GM19463 (cell line): ENCODE results near the gene ENPP5.

Experiments
- ATAC-seq: cut with Tn5 transposase; IDR thresholded peaks from one replicate; pipeline ENCODE4 v1.9.1; 2021; ENCODE audit warnings: mild to moderate bottlenecking, moderate library complexity; ENCODE audit not compliant: unreplicated experiment

ENPP5 gene, protein sequence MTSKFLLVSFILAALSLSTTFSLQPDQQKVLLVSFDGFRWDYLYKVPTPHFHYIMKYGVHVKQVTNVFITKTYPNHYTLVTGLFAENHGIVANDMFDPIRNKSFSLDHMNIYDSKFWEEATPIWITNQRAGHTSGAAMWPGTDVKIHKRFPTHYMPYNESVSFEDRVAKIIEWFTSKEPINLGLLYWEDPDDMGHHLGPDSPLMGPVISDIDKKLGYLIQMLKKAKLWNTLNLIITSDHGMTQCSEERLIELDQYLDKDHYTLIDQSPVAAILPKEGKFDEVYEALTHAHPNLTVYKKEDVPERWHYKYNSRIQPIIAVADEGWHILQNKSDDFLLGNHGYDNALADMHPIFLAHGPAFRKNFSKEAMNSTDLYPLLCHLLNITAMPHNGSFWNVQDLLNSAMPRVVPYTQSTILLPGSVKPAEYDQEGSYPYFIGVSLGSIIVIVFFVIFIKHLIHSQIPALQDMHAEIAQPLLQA

DNA sequence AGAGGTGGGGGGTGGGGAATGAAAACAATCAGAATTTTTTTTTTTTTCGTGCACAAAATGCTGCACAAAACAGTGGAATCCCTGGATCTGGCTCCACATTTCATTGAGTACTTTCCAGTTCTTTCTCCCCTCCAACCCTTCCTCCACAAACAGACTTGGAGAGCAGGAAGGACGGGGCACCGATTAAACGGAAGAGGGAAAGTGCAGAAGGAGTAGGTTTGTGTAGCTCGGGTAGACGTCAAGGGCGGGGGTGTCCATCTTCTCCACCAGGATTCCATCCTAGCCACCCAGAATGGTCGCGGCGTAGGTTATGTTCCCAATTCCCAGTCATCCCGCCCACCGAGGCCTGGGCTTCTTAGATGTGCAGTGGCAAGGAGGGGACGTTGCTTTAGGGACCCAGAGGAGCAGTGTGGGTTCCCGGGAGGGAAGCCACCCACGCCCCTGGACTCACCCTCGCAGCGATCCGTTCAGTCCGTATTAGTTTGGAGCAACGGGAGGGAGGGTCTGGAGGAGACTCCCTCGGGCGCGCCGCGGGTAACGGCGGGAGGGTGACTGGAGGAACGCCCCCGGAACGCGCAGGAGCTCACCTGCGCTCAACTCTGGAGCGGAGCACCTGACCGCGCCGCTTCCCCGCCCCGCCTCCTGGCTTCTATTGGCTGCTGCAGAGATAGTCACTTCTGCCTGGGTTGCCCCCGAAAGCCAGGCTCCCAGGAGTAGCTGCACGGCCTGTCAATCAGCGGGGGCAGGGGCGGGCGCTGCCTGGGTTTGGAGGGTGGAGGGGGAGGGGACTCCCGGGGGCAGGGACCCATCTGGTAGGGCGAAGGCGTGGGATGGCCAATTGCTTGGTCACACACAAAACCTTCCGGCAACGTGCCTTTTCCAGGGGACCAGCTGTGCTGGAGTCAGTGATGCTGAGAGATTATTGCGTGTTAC, at the start of gene ENPP5:
TSS of gene ENPP5 (minus strand) at position 624 of the 933 bp plus-strand sequence. CDS start 2,718 bp downstream, outside the sequence.
- ATAC-seq: peak; percentile 88

DNA sequence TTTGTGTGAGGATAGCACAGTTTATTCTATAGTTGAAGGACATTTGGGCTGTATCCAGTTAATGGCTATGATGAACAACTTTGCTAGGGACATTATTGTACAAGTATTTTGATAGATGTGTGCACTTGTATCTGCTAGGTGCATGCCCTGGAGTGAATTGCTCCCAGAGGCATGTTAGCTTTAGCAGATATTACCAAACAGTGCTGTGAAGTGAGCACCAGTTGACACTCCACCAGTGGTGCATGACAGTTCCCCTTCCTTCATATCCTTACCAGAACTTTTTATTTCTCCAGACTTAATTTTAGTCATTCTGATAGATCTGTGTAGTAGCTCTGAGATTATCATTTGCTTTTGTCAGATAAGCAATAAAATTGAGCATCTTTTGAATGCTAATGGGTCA, 48.9 kb upstream of the ENPP5 start:
- no peak for ATAC-seq

DNA sequence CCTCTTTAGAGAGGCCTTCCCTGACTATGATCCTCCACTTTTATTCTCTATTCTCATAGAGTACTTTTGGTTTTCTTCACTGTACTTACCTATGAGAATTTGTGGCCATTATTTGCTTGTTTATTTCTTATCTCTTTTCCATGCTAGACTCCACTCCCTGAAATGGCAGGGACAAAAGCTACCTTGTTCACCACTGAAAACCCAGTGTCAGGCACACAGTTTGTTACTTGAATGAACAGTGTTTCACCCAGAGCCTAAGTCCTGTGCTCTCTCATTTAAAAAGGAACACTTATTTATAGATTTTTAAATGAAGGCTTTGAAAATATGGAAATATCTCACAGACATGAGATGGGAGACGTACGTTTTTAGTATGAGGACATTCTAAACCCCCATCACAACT, 47.7 kb upstream of the ENPP5 start:
- ATAC-seq: no peak

DNA sequence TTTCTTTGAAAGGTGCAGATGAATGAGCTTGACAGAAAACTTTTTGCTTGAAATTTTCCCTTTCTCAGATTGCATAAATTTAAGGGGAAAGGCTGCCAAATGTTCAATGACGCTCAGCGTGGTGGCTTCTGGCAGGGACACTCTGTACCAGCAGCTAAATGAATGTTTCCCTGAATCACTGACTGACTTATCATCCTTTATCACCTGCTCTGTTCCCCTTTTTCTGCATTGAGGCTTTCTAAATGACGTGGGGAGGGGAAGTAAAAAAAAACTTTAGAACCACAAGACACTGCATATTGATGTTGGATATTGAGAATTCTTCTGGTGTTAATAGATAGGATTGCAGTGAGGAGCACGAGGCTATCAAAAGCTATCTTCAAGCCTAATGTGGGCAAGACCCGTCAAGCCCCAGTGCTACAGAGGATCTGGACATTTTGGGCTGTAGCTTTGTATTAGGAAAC, 46.9 kb upstream of the ENPP5 start:
- peak; percentile 63 for ATAC-seq

DNA sequence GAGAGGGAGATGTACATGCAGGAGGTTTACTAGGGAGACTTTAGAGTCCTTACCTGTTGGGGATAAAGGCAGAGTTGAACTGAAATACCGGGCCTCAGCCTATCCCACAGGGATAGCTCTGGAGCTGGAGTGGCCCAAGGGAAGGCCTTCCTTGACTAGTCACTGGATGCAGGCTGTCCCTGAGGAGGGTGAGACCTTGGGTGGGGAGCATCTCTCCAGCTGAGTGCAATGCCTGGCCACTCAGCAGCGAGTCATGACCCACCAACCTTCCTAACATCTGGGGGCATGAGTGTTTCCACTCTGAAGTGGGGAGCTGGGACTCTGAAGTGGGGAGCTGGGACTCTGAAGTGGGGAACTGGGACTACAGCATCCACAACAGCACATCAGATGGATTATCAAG, 46.1 kb upstream of the ENPP5 start:
- no peak for ATAC-seq

DNA sequence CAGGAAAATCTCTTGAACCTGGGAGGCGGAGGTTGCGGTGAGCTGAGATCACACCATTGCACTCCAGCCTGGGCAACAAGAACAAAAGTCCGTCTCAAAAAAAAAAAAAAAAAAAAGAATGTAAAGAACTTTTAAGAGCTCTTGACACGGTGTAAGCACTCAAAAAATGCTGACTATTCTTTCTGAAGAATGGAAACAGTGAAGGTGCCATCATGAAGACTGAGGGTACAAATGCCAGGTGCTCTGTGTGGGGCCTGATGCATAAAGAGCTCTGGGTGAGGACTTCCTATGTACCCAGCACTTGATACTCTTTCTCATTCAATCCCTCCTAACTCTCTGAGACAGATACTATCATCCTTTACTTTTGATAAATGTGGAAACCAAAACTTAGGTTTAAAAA, 45.0 kb upstream of the ENPP5 start:
- ATAC-seq: no peak

DNA sequence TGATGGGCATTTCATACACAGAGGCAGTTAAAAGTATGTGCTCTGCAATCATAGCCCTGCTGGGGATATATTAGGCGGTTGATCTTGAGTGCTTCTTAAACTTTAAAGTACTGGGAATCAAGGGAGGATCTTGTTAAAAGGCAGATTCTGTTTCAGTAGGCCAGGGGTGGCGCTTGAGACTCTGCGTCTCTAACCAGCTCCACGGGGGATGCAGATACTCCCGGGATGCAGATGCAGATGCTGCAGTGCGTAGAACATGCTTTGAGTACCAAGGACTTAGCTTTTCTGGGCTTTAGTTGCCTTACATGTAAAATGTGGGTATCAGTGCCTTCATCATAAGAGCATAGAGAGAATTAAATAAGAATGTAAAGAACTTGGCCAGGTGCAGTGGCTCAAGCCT, 44.4 kb upstream of the ENPP5 start:
- ATAC-seq: no peak

DNA sequence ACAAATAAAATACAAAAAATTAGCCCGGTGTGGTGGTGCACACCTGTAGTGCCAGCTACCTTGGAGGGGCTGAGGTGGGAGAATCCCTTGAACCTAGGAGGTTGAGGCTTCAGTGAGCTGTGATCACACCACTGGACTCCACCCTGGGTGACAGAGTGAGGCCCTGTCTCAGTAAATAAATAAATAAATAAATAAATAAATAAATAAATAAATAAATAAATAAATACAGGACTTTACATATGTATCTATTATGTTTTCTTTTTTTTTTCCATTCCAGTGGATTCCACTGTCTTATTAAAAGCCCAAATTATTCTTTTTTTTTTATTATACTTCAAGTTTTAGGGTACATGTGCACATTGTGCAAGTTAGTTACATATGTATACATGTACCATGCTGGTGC, 41.1 kb upstream of the ENPP5 start:
- ATAC-seq: no peak

DNA sequence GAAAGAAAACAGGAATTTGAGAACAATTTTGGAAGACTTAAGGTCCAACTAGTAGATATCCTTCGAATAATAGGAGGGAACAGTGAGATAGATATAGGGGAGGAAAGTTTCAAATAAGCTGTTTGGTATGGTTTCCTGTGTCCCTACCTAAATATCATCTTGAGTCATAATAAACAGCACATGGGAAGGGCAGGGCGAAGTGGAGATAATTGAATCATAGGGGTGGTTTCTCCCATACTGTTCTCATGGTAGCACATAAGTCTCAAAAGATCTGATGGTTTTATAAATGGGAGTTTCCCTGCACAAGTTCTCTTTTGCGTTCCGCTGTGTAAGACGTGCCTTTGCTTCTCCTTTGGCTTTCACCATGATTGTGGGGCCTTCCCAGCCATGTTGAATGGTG, 39.5 kb upstream of the ENPP5 start:
- ATAC-seq: no peak

DNA sequence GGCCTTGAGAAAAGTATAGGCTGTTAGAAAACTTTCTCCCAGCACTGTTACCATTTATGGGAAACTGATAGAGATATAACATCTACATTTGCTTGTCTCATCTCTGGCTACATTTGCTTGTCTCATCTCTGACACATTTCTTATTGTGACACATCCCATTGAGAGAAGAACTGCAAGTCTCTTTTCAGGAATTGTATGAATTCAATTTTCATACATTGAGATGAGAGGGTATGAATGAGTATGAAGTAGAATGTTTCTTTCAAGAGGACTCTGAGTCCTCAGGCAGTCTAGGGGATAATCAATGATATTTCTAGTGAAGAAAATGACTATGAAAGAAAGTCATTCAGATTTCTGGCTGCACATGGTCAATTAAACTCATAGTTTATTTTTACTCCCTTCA, 37.5 kb upstream of the ENPP5 start:
- no peak for ATAC-seq

DNA sequence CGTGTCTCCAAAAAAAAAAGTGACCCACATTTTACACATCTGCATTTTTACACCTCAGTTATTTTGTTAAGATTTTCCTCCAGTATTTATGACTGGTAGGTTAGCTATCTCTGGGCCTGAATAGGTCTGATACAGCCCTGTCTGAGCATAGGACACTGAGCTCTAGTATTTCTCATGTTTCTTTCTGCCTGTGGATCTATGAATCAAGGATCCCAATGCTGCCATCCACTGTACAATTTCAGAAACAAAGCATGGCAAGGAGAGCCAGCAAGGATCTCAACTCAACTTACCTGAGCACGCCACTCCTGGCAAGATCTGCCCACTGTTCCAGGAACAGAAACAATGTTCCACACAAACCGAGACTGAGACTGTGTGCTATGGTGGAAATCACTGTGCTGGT, 36.4 kb upstream of the ENPP5 start:
- ATAC-seq: no peak

DNA sequence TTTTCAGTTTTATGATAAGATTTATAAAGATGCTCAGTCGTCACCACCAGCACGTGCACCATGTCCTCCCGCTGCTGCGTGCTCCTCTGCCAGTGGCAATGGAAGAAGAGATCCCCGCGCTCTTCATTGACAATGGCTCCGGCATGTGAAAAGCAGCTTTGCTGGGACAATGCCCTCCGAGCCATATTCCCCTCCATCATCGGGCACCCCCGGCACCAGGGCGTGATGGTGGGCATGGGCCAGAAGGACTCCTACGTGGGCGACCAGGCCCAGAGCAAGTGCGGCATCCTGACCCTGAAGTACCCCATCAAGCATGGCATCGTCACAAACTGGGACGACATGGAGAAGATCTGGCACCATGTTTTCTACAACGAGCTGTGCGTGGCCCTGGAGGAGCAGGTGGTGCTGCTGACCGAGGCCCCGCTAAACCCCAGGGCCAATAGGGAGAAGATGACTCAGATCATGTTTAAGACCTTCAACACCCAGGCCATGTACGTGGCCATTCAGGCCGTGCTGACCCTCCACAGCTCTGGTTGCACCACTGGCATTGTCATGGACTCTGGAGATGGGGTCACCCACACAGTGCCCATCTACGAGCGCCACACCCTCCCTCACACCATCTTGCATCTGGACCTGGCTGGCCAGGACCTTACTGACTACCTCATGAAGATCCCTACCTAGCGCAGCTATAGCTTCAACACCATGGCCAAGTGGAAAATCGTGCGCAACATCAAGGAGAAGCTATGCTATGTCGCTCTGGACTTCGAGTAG, 34.3 kb upstream of the ENPP5 start:
- no peak for ATAC-seq

DNA sequence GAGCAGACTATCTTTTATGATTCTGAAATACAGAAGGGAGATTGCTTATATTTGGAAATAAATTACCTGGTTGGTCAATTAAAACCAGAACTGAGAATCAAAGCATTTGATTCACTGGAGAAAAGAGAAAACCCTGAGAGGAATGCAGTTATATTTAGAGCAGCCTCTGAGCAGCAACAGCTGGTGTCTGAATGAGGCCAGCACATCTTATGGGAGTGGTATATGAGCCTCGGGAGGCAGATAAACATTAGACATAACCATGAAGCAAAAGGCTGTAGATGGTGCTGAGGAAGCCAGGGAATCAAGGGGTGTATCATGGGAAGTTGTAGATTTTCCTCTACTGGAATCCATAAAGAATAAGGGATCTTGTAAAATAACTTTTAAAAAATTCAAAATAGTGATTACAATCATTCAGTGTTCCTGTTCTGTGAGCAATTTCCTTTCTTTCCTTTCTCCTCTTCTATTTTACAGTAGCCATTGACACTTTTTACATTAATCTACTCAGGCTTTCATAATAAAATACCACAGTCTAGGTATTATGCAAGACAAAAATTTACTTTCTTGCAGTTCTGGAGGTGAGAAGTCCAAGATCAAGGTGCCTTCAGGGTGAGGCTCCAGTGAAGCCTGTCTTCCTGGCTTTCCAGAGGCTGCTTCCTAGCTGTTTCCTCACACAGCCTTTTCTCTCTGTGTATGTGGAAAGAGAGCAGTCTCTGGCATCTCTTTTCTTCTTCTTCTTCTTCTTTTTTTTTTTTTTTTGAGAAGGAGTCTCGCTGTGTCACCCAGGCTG, 32.8 kb upstream of the ENPP5 start:
- no peak for ATAC-seq

DNA sequence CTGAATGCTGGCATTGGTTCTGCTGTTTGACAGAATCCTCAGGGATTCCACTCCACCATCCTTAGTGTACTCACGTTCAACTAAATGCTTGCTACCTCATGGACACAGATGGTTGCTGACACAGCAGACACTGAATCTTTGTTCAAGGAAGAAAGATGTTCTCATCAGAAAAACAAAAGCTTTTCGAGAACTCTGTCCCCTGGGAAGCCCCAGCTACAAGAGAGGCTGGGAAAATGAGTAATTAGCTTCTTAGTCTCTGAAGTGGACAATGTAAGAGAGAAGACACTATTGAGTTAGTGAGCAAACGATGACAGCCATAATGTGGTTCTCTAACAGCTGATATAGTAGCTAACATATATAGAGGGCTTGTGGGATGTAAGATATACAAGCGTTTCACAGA, 30.9 kb upstream of the ENPP5 start:
- no peak for ATAC-seq

DNA sequence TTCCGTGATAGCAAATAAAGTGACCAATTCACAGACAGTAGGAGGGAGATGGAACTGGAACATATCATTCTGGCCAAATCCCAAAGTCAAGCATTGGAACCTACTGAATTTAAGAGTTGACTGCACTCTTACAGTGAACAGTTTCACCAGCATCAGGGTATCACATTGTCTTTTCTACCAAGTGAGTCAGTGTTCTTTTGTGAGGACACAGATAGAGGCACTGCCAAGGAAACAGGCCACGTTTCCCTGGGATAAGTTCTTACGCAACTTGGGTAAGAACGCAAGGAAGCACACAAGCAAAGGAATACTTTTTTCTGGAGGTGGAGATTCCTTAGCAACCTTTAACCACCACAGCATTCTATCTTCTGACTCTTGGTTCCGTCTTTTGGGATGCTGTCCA, 28.6 kb upstream of the ENPP5 start:
- no peak for ATAC-seq

DNA sequence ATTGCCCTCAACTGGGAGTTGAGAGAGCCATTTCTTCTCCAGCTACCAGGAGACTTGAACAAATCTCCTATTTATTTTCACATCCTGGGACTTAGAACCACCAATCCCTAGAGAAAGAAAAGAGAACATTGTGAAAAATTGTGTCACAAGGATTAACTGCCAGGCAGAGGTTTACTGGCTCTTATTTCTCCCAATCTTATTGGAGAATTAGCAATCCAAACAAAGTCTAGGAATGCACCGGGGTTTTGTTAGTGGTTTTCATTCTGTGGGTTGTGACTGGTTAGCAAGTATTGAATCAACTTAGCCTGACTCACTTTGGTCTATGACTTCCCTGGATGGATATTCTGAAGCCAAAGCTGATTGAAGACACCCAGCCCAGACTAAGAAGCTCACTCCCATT, 21.2 kb upstream of the ENPP5 start:
- no peak for ATAC-seq

DNA sequence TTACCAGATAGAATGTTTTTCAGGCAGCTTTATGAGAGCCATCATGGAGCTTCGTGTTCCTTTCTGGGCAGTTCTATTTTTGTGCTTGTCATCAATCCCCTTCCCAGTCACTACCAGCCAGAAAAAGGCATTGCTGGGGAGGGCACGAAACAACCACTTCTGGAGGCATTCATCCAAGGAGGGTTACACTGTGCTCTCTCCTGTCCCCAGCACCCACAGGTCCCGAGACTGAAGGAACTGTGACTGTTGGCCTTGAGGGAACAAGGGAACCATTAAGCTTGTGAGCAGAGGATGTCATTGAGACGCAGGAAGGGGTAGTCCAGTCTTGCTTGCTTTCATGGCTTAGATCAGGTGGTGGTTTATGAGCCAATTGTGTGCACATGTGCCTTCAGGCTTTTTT, 20.1 kb upstream of the ENPP5 start:
- ATAC-seq: no peak

DNA sequence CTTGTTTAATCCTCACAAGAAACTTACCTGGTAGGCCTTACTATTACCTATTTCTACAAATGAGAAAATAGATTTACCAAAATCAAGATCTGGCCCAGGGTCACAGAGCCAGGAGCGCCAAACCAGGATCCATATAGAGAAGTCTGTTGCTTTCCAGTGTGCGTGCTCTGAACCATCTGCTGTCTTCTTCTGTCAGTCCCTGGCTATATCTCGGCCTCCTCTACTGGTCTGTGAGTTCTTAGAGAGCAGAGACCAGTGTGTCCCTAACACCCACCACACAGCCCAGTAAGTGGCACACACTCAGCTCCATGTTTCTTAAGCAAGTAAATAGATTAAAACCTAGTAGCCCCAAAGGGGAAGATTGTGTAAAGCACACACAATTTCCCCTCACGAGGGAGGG, 18.9 kb upstream of the ENPP5 start:
- no peak for ATAC-seq

DNA sequence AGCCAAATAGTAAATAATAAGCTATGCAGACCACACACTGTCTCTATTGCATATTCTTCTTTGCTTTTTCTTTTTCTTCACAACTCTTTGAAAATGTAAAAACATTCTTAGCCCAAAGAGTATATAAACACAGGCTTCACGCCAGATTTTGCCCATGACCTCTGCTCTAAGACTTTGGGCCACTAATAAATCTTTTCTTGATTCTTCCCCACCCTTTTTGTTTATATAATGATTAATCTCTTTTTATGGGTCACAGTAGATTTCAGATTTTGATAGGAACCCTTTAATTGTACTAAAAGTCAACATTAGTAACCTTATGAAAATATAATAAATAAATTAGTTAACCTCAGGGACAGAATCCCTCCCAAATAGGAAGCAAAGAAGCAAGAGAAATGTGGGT, 15.8 kb upstream of the ENPP5 start:
- ATAC-seq: no peak

DNA sequence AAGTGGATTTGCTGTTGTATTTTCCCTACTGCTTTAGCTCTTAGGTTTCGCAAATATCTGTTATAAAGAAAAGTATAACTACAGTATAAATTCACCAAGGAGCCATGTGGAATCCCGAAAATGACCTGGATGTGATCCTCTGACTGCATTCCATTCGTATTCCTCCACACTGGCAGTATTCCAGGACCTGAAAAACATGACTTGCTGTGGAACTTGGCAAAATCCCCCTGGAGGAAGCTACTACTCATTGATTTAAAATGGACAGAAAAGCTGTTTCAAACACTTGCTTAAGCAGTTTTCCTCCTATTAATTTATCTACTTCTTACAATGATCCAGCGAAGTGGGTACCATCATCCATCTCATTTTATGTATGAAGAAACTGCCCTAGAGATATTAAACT, 13.3 kb upstream of the ENPP5 start:
- no peak for ATAC-seq
